Measurements from ENCODE around the gene TMEM131. TPM values are rescaled to one million over a fixed set of nuclear protein-coding genes. Genes with fewer than 3 reads are reported as not detected.
A peak's percentile ranks its signal among the peaks of the same experiment; 100 is the strongest.

Gene TMEM131
- total RNA-seq, 2 experiments from 2014 or later = 17.4 to 32.3 TPM

DNA sequence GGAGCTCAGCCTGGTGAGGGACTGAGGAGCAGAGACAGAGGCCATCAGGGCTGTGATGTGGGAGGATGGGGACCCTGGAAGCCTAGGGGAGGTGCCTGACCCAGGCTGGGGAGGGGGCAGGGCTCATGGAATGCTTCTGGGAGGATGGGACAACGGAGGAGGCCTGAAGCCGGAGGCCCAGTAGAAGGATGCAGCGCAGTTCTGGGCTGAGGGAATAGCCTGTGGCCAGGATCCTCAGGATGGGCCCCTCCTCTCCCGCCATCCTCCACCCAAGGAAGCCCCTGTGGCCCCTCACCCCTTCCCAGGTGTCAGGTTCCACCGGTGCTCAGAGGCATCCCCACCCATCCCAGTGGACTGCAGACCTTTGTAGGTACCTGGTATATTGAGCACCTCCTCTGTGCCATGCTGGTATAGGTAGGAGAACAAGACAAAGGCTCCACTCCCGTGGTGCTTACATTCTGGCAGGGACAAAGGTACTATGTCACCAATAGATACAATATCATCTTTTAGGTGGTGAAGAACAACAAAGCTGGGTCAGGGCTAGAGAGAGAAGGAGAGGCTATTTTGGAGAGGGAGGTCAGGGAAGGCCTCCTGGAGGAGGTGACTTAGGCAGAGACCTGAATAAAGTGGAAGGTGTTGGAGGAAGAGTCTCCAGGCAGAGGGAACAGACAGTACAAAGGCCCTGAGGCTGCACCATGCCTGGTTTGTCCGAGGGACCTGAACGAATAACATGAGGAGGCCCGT, 279.6 kb downstream of the TMEM131 start:
- H3K79me2 ChIP-seq (ENCODE audit: insufficient read depth, low read depth, low read length) = peaks cover 8% of the 10 kb centered on the region; the same call in 1 of the 2 replicates
- POLR2A ChIA-PET = no interaction called here
- no peak overlapping the region for H3K4me3 ChIP-seq (ENCODE audit: low read depth, low read length, poor library complexity, severe bottlenecking)
- intact Hi-C loops (cut with micrococcal nuclease; ENCODE audit: unreplicated experiment) = no loop called here
- H2AFZ ChIP-seq (ENCODE audit: low read length) = no peak overlapping the region
- H3K4me2 ChIP-seq (ENCODE audit: low read length) = no peak overlapping the region
- 0 out of 2 replicates have a peak, but pooled peaks cover 4% of the 10 kb centered on the region for H3K36me3 ChIP-seq (ENCODE audit: insufficient read depth, low read length)
- no peaks in the 10 kb centered on the region for H4K20me1 ChIP-seq (ENCODE audit: insufficient read depth, low read length)
- CTCF ChIA-PET (ENCODE audit: unreplicated experiment) = no interaction called here
- DNase-seq (ENCODE audit: low spot score) = no peak
- BruUV-seq (replicated peaks) = no TSS peak
- TF ChIP-seq EZH2phosphoT487 (IDR thresholded peaks at IDR 0.05; ENCODE audit: borderline replicate concordance, low read depth, low read length) = no peak
- TF ChIP-seq, protein P1, sequence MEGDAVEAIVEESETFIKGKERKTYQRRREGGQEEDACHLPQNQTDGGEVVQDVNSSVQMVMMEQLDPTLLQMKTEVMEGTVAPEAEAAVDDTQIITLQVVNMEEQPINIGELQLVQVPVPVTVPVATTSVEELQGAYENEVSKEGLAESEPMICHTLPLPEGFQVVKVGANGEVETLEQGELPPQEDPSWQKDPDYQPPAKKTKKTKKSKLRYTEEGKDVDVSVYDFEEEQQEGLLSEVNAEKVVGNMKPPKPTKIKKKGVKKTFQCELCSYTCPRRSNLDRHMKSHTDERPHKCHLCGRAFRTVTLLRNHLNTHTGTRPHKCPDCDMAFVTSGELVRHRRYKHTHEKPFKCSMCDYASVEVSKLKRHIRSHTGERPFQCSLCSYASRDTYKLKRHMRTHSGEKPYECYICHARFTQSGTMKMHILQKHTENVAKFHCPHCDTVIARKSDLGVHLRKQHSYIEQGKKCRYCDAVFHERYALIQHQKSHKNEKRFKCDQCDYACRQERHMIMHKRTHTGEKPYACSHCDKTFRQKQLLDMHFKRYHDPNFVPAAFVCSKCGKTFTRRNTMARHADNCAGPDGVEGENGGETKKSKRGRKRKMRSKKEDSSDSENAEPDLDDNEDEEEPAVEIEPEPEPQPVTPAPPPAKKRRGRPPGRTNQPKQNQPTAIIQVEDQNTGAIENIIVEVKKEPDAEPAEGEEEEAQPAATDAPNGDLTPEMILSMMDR (conservative IDR thresholded peaks at IDR 0.05; ENCODE audit: low read length) = no peak
- H3K9me2 ChIP-seq (ENCODE audit: insufficient read depth, low read length) = no peaks in the 10 kb centered on the region
- H3K9me3 ChIP-seq (ENCODE audit: low read length) = no peaks in the 10 kb centered on the region
- H3K27ac ChIP-seq (ENCODE audit: low read depth, low read length, poor library complexity, severe bottlenecking) = no peak overlapping the region
- H3K4me1 ChIP-seq (ENCODE audit: insufficient read depth, low read length, poor library complexity, severe bottlenecking) = peaks cover 43% of the 10 kb centered on the region

DNA sequence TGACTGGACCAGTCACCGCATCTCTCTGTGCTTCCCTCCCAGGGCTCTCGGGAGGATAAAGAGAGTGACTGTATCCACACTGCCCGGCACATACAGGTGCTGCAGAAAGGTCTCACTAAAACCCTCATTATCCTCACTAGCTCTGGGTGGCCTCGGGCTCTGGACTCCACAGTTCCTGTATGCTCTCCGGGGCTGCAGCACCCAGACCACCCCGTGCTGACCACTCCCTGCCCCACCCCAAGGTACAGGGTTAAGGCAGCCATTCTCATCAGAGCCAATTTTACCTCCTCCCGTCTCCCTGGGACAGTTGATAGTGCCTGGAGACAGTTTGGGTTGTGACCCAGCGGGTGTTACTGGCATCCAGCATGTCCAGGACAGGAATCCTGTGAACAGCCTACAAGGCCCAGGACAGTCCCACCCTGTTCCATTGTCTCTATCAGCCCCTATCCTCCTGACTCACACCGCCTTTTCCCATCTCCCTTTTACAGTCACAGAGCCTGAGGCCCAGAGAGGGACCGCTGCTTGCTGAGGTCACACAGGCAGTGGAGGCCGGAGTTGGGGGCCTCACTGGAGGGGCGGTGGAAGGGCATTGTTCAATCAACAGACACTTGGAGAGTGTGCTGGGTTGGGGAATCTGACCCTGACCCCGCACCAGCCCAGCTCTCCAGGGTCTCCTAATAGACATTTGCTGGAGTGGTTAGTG, 280.6 kb downstream of the TMEM131 start:
- Histone ChIP-seq H3K4me1 (ENCODE audit: insufficient read depth, low read length, poor library complexity, severe bottlenecking) (peaks cover 43% of the 10 kb centered on the region), H3K4me3 (ENCODE audit: low read depth, low read length, poor library complexity, severe bottlenecking) (peak overlapping the region; percentile 69)
- POLR2A ChIA-PET = interaction anchor here (2.3 kb wide), 1 partner anchor 26 kb away, joined by 5 read pairs; no protein-coding TSS in a partner anchor

More for the DNA sequence above, 280.6 kb downstream of the TMEM131 start:
- no TSS peak for BruUV-seq (replicated peaks)
- DNase-seq (ENCODE audit: low spot score) = no peak
- CTCF ChIA-PET (ENCODE audit: unreplicated experiment) = no interaction called here
- Histone ChIP-seq H3K4me2 (ENCODE audit: low read length) (peak overlapping the region; percentile 73), H3K36me3 (ENCODE audit: insufficient read depth, low read length) (0 out of 2 replicates have a peak, but pooled peaks cover 4% of the 10 kb centered on the region), H3K9me3 (ENCODE audit: low read length) (no peaks in the 10 kb centered on the region), H2AFZ (ENCODE audit: low read length) (no peak overlapping the region), H3K79me2 (ENCODE audit: insufficient read depth, low read depth, low read length) (peaks cover 8% of the 10 kb centered on the region; the same call in 1 of the 2 replicates), H3K27ac (ENCODE audit: low read depth, low read length, poor library complexity, severe bottlenecking) (no peak overlapping the region), H4K20me1 (ENCODE audit: insufficient read depth, low read length) (no peaks in the 10 kb centered on the region), H3K9me2 (ENCODE audit: insufficient read depth, low read length) (no peaks in the 10 kb centered on the region)
- TF ChIP-seq, protein P1 (conservative IDR thresholded peaks at IDR 0.05; ENCODE audit: low read length) = no peak
- no peak for TF ChIP-seq EZH2phosphoT487 (IDR thresholded peaks at IDR 0.05; ENCODE audit: borderline replicate concordance, low read depth, low read length)
- intact Hi-C loops (cut with micrococcal nuclease; ENCODE audit: unreplicated experiment) = loop anchor here (5.0 kb wide), 1 partner anchor 672 kb away; no protein-coding TSS in a partner anchor
